Liver (tissue), 9 donors: Measurements from ENCODE around the gene ZNF816. TPM values are rescaled to one million over a fixed set of nuclear protein-coding genes. Genes with fewer than 3 reads are reported as not detected.
A peak's percentile ranks its signal among the peaks of the same experiment; 100 is the strongest.

Source experiments
- DNase-seq: peaks from one replicate; pipeline ENCODE4 v3.0.0-alpha.2; 2017; ENCODE audit warnings: low spot score
- H3K27ac ChIP-seq, 2 donors: one replicate each; pipeline ENCODE4 v1.7.0; 2013; ENCODE audit warnings: inconsistent platforms in 2 of 2, low read length in 2 of 2, control low read depth in 1 of 2, low read depth in 1 of 2, mild to moderate bottlenecking in 1 of 2
- H3K27me3 ChIP-seq, 4 donors: one replicate each; pipeline versions ENCODE4 v1.6.1 to v1.7.0; 2013; ENCODE audit warnings: low read length in 3 of 4, inconsistent platforms in 1 of 4, mild to moderate bottlenecking in 1 of 4, moderate library complexity in 1 of 4; ENCODE audit not compliant: control insufficient read depth in 4 of 4, insufficient read depth in 4 of 4
- H3K36me3 ChIP-seq, 4 donors: one replicate each; pipeline versions ENCODE4 v1.6.1 to v1.7.0; 2013; ENCODE audit warnings: low read length in 3 of 4, mild to moderate bottlenecking in 3 of 4, low read depth in 1 of 4, moderate library complexity in 1 of 4; ENCODE audit not compliant: control insufficient read depth in 4 of 4, insufficient read depth in 3 of 4
- H3K4me1 ChIP-seq, 4 donors: one replicate each; pipeline versions ENCODE4 v1.6.1 to v1.7.0; 2013; ENCODE audit warnings: low read length in 3 of 4, mild to moderate bottlenecking in 3 of 4, moderate library complexity in 1 of 4; ENCODE audit not compliant: control insufficient read depth in 4 of 4, insufficient read depth in 4 of 4
- H3K4me3 ChIP-seq, 3 donors: one replicate each; pipeline versions ENCODE4 v1.6.1 to v1.7.0; 2013; ENCODE audit warnings: low read length in 3 of 3, control low read depth in 1 of 3, low read depth in 1 of 3, mild to moderate bottlenecking in 1 of 3
- H3K9ac ChIP-seq, 2 donors: one replicate each; pipeline ENCODE4 v1.7.0; 2013; ENCODE audit warnings: low read length in 2 of 2, mild to moderate bottlenecking in 2 of 2, moderate library complexity in 2 of 2, control low read depth in 1 of 2, low read depth in 1 of 2
- H3K9me3 ChIP-seq, 4 donors: one replicate each; pipeline versions ENCODE4 v1.6.1 to v1.7.0; 2013; ENCODE audit warnings: low read length in 3 of 4; ENCODE audit not compliant: control insufficient read depth in 4 of 4
- EGR1 ChIP-seq, 2 donors: IDR thresholded peaks; 2 replicates each; pipeline ENCODE4 v1.6.1; 2016 to 2018; ENCODE audit warnings: antibody characterized with exemption in 2 of 2, low read depth in 2 of 2
- FOXA1 ChIP-seq: IDR thresholded peaks from 2 replicates; pipeline ENCODE4 v1.6.1; 2016; ENCODE audit warnings: antibody characterized with exemption
- FOXA2 ChIP-seq: IDR thresholded peaks from 2 replicates; pipeline ENCODE4 v1.6.1; 2016; ENCODE audit warnings: antibody characterized with exemption
- GABPA ChIP-seq, 2 donors: IDR thresholded peaks in 1 of 2; conservative IDR thresholded peaks in 1 of 2; 2 replicates each; pipeline ENCODE4 v1.6.1; 2016; ENCODE audit warnings: antibody characterized with exemption in 2 of 2, mild to moderate bottlenecking in 1 of 2, moderate library complexity in 1 of 2
- HNF4A ChIP-seq, 2 donors: conservative IDR thresholded peaks; 2 replicates each; pipeline ENCODE4 v1.6.1; 2016; ENCODE audit warnings: antibody characterized with exemption in 2 of 2, mild to moderate bottlenecking in 2 of 2
- JUND ChIP-seq, 2 donors: IDR thresholded peaks; 2 replicates each; pipeline ENCODE4 v1.6.1; 2016; ENCODE audit warnings: antibody characterized with exemption in 2 of 2
- MAX ChIP-seq: IDR thresholded peaks from 2 replicates; pipeline ENCODE4 v1.6.1; 2016; ENCODE audit warnings: antibody characterized with exemption
- RAD21 ChIP-seq, 2 donors: IDR thresholded peaks; 2 replicates each; pipeline ENCODE4 v1.6.1; 2016; ENCODE audit warnings: antibody characterized with exemption in 2 of 2, mild to moderate bottlenecking in 2 of 2
- RXRA ChIP-seq, 2 donors: IDR thresholded peaks; 2 replicates each; pipeline ENCODE4 v1.6.1; 2017 to 2018; ENCODE audit warnings: antibody characterized with exemption in 2 of 2, mild to moderate bottlenecking in 1 of 2
- SP1 ChIP-seq: IDR thresholded peaks from 2 replicates; pipeline ENCODE4 v1.6.1; 2018; ENCODE audit warnings: antibody characterized with exemption, mild to moderate bottlenecking
- TAF1 ChIP-seq: conservative IDR thresholded peaks from 2 replicates; pipeline ENCODE4 v1.6.1; 2016; ENCODE audit warnings: antibody characterized with exemption, mild to moderate bottlenecking
- YY1 ChIP-seq: IDR thresholded peaks from 2 replicates; pipeline ENCODE4 v1.6.1; 2016; ENCODE audit warnings: antibody characterized with exemption, mild to moderate bottlenecking
- ZBTB33 ChIP-seq: IDR thresholded peaks from 2 replicates; pipeline ENCODE4 v1.6.1; 2016; ENCODE audit warnings: antibody characterized with exemption
- WGBS: extraction: QIAGEN DNeasy Blood & Tissue Kit; methylation state at CpG from one replicate; pipeline ENCODE4 v1.1.7; 2013; 5-methylcytosine and 5-hydroxymethylcytosine counted together
- polyA plus RNA-seq, 2 donors: library from polyadenylated mRNA; stranded (reverse) in 1 of 2; unstranded in 1 of 2; fragments of 200-250 nt in 1 of 2; fragments of >200 nt in 1 of 2; fragmentation: Nextera tagmentation in 1 of 2; extraction: Ambion mirVana in 1 of 2; gene quantifications; one replicate each; pipeline versions ENCODE4 v1.2.1 to v1.2.3, GENCODE V29; 2013 to 2015
- total RNA-seq, 2 donors: library from RNA; depleted of rRNA; stranded (reverse); fragments of >200 nt; gene quantifications; one replicate each; pipeline ENCODE4 v1.2.3, GENCODE V29; 2014
- TF ChIP-seq, protein P1 (sequence below): fragments of 150-350 bp; IDR thresholded peaks from 2 replicates; pipeline ENCODE4 v1.5.1; 2017; ENCODE audit warnings: improper control_type of control experiment, low read depth, low read length; ENCODE audit not compliant: missing input control
- TF ChIP-seq, protein P2 (sequence below): IDR thresholded peaks from 2 replicates; pipeline ENCODE4 v1.6.1; 2016; ENCODE audit warnings: antibody characterized with exemption, mild to moderate bottlenecking
- TF ChIP-seq, protein P3 (sequence below): IDR thresholded peaks from 2 replicates; pipeline ENCODE4 v1.6.1; 2016; ENCODE audit warnings: antibody characterized with exemption
- donor health status: healthy.
- donor health status: healthy.
- donor health status: healthy.
- donor health status: healthy.
- donor health status: healthy.

Gene ZNF816
- total RNA-seq, result 1 to 10 TPM; 2.1 to 6.5 TPM
- 1 to 10 TPM in 1 of 2 donors, under 1 TPM in 1; 0.93 to 1.3 TPM for polyA plus RNA-seq

- peak; percentile 98 for DNase-seq
- Histone ChIP-seq H3K27ac (peak within 1 kb of the TSS; percentile 16 to 25), H3K4me3 (peak within 1 kb of the TSS; percentile 69 to 79 (median 78)), H3K9ac (peak within 1 kb of the TSS in 1 of 2 donors; percentile 84), H3K9me3 (peaks cover 10 to 34% (median 18%) of the 10 kb centered on the region in 4 donors), H3K27me3 (no peaks in the 10 kb centered on the region), H3K4me1 (peaks cover 2 to 10% (median 4%) of the 10 kb centered on the region in 4 donors), H3K36me3 (peaks cover 0 to 2% (median 0%) of the 10 kb centered on the region in 4 donors)
- 2% methylated on average over 55 of the region's 55 CpGs for WGBS
- TF ChIP-seq SP1, result peak; percentile 87
- TF ChIP-seq YY1, result peak; percentile 38
- TF ChIP-seq MAX, result peak; percentile 19
- TF ChIP-seq, protein P1, sequence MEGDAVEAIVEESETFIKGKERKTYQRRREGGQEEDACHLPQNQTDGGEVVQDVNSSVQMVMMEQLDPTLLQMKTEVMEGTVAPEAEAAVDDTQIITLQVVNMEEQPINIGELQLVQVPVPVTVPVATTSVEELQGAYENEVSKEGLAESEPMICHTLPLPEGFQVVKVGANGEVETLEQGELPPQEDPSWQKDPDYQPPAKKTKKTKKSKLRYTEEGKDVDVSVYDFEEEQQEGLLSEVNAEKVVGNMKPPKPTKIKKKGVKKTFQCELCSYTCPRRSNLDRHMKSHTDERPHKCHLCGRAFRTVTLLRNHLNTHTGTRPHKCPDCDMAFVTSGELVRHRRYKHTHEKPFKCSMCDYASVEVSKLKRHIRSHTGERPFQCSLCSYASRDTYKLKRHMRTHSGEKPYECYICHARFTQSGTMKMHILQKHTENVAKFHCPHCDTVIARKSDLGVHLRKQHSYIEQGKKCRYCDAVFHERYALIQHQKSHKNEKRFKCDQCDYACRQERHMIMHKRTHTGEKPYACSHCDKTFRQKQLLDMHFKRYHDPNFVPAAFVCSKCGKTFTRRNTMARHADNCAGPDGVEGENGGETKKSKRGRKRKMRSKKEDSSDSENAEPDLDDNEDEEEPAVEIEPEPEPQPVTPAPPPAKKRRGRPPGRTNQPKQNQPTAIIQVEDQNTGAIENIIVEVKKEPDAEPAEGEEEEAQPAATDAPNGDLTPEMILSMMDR, result no peak
- peak; percentile 3 to 27 for TF ChIP-seq RXRA (IDR thresholded peaks at IDR 0.05)
- TF ChIP-seq ZBTB33, result peak; percentile 0
- TF ChIP-seq EGR1 (IDR thresholded peaks at IDR 0.05; ENCODE audit: low read depth in 2 of 2), result peak; percentile 95 to 96
- TF ChIP-seq JUND (IDR thresholded peaks at IDR 0.05), result peak in 1 of 2 donors; percentile 4
- TF ChIP-seq, protein P2, sequence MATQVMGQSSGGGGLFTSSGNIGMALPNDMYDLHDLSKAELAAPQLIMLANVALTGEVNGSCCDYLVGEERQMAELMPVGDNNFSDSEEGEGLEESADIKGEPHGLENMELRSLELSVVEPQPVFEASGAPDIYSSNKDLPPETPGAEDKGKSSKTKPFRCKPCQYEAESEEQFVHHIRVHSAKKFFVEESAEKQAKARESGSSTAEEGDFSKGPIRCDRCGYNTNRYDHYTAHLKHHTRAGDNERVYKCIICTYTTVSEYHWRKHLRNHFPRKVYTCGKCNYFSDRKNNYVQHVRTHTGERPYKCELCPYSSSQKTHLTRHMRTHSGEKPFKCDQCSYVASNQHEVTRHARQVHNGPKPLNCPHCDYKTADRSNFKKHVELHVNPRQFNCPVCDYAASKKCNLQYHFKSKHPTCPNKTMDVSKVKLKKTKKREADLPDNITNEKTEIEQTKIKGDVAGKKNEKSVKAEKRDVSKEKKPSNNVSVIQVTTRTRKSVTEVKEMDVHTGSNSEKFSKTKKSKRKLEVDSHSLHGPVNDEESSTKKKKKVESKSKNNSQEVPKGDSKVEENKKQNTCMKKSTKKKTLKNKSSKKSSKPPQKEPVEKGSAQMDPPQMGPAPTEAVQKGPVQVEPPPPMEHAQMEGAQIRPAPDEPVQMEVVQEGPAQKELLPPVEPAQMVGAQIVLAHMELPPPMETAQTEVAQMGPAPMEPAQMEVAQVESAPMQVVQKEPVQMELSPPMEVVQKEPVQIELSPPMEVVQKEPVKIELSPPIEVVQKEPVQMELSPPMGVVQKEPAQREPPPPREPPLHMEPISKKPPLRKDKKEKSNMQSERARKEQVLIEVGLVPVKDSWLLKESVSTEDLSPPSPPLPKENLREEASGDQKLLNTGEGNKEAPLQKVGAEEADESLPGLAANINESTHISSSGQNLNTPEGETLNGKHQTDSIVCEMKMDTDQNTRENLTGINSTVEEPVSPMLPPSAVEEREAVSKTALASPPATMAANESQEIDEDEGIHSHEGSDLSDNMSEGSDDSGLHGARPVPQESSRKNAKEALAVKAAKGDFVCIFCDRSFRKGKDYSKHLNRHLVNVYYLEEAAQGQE, result no peak
- TF ChIP-seq FOXA2, result no peak
- TF ChIP-seq GABPA (IDR thresholded peaks at IDR 0.05 in 1 of 2, conservative IDR thresholded peaks at IDR 0.05 in 1 of 2), result peak; percentile 46 to 85
- peak; percentile 66 to 68 for TF ChIP-seq HNF4A (conservative IDR thresholded peaks at IDR 0.05)
- peak; percentile 4 to 58 for TF ChIP-seq RAD21 (IDR thresholded peaks at IDR 0.05)
Observed at GRCh38 chr19:52962394-52963246, at the start of gene ZNF816. Gene ZNF816 (minus strand): TSS chr19:52962881. CDS start chr19:52956089, 6,792 bp downstream.

DNA sequence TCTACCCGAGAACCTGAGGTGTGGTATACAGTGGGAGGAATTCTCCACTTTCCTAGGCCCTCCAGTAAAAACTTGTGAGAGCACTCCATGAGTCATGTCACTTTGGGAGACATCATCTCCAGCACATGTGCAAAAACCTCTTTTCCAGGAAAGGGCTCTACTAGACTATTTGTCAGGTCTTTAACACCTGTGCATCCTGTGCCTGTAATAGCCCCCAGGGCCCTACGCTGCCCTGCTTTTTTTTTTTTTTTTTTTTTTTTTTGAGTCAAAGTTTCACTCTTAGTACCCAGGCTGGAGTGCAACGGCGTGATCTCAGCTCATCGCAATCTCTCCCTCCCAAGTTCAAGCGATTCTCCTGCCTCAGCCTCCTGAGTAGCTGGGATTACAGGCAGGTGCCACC, 49.3 kb upstream of the ZNF816 start:
- Histone ChIP-seq H3K4me3 (no peak overlapping the region), H3K36me3 (no peaks in the 10 kb centered on the region), H3K9me3 (peaks cover 9 to 22% (median 17%) of the 10 kb centered on the region in 4 donors), H3K9ac (no peak overlapping the region), H3K4me1 (no peaks in the 10 kb centered on the region), H3K27ac (no peak overlapping the region), H3K27me3 (no peaks in the 10 kb centered on the region)
- TF ChIP-seq ZBTB33 (no peak), MAX (no peak), FOXA2 (no peak), EGR1 (IDR thresholded peaks at IDR 0.05; ENCODE audit: low read depth in 2 of 2) (no peak), SP1 (no peak), TAF1 (no peak), JUND (IDR thresholded peaks at IDR 0.05) (no peak), FOXA1 (no peak), HNF4A (conservative IDR thresholded peaks at IDR 0.05) (no peak)
- TF ChIP-seq, protein P3, sequence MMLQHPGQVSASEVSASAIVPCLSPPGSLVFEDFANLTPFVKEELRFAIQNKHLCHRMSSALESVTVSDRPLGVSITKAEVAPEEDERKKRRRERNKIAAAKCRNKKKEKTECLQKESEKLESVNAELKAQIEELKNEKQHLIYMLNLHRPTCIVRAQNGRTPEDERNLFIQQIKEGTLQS, result no peak
- TF ChIP-seq, protein P1, result no peak
- WGBS, result 82% methylated on average over 6 of the region's 6 CpGs
- DNase-seq, result no peak
